Measurements from ENCODE around the gene DMBT1.

The DMBT1 gene
- total RNA-seq, result 0 to 0.11 (median 0) reads per million in 9 experiments

DNA sequence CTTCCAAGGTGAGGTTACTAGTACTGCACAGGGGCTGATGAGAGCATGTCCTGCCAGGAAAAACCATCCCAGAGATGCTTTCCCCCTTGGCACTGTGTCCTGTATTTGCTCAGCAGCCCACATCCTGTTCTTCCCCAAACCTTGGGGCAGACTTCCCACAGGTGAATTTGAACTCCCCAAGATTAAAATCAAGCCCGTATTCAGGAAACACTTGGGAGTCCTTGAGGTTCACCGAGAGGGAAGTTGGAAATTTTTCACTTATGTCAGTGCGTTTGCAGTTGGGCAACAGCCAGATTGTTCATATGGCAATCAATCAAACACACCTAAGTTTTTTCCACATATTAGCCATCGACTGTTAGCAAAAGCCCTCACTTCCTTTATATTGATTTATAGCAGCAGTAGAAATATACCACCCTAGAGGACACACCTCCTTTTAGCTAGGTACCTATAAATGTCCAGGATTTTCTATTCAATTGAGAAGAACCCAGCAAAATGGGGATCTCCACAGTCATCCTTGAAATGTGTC lies at the start of gene DMBT1:
TSS of gene DMBT1 (plus strand) at position 476 of the 526 bp plus-strand sequence. CDS start at position 493, 17 bp downstream.
- no peaks in the 10 kb centered on the region for H3K9me3 Mint-ChIP-seq
- no peaks in the 10 kb centered on the region for H3K36me3 Mint-ChIP-seq (ENCODE audit: insufficient read depth)
- H3K4me3 Mint-ChIP-seq, result no peak within 1 kb of the TSS
- H3K4me1 Mint-ChIP-seq (ENCODE audit: low read depth in 2 of 2), result peaks cover 26% of the 10 kb centered on the region in 2 donors
- H3K27ac Mint-ChIP-seq, result peak within 1 kb of the TSS in 1 of 2 donors; percentile 8
- no peak for ATAC-seq (replicated peaks)
- no peak for DNase-seq
- H3K27me3 Mint-ChIP-seq, result peaks cover 10 to 29% of the 10 kb centered on the region in 2 donors

DNA sequence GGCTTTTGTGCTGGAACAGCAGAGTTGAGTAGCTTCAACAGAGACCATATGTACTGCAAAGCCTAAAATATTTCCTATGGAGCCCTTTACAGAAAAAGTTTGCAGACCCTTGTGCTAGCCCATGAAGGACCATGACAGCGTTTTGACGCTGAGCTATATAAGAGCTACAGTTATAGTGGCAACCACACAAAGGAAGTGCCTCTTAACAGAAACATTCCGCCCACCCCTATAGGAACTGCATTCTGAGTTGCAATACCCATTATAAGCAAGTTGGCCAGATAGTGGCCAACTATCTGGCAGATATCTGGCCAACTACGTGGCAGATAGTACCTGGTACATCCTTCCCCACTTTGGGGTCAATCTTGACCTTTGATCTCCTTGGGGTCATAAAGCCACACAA lies 47.5 kb upstream of the DMBT1 start:
- no peak overlapping the region for H3K4me3 Mint-ChIP-seq
- no peak for DNase-seq
- no peak overlapping the region for H3K27ac Mint-ChIP-seq
- H3K4me1 Mint-ChIP-seq (ENCODE audit: low read depth in 2 of 2), result peaks cover 14 to 19% of the 10 kb centered on the region in 2 donors
- no peaks in the 10 kb centered on the region for H3K9me3 Mint-ChIP-seq
- peaks cover under 1 to 13% of the 10 kb centered on the region in 2 donors for H3K27me3 Mint-ChIP-seq
- peaks cover 4% of the 10 kb centered on the region for H3K36me3 Mint-ChIP-seq (ENCODE audit: insufficient read depth)
- ATAC-seq (replicated peaks), result no peak

DNA sequence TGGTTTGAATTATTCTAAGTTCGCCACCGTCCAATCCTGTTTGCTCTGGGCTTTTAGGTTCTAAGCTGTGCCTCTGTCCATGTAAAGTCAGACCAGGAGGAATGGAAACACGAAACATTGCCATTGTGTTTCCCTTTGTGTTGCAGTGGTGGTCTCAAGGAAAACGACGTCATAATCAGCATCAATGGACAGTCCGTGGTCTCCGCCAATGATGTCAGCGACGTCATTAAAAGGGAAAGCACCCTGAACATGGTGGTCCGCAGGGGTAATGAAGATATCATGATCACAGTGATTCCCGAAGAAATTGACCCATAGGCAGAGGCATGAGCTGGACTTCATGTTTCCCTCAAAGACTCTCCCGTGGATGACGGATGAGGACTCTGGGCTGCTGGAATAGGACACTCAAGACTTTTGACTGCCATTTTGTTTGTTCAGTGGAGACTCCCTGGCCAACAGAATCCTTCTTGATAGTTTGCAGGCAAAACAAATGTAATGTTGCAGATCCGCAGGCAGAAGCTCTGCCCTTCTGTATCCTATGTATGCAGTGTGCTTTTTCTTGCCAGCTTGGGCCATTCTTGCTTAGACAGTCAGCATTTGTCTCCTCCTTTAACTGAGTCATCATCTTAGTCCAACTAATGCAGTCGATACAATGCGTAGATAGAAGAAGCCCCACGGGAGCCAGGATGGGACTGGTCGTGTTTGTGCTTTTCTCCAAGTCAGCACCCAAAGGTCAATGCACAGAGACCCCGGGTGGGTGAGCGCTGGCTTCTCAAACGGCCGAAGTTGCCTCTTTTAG lies 46.3 kb upstream of the DMBT1 start:
- Mint-ChIP-seq H3K27ac (no peak overlapping the region), H3K36me3 (ENCODE audit: insufficient read depth) (peaks cover 4% of the 10 kb centered on the region), H3K9me3 (no peaks in the 10 kb centered on the region), H3K4me3 (no peak overlapping the region), H3K4me1 (ENCODE audit: low read depth in 2 of 2) (peaks cover 14 to 24% of the 10 kb centered on the region in 2 donors), H3K27me3 (peaks cover 4 to 5% of the 10 kb centered on the region in 2 donors)
- no peak for ATAC-seq (replicated peaks)
- no peak for DNase-seq

DNA sequence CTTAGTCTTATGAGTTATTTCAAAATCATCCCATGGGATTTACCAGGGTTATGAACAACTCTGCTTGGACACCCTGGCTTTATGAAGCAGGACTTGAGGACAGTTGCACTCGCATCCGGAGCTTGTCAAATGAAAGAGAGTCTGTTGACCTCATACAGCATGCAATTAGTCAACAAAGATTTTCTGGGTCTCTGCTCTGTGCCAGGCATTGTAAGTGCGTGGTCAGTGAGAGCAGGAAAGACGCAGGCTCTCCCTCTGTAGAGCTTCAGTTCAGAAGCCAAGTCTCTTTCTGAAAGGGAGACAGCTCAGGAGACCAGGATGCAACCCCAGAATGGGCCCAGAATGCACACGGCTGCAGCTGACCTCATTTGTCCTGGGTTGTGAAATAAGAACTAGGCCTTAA lies 45.5 kb upstream of the DMBT1 start:
- Mint-ChIP-seq H3K36me3 (ENCODE audit: insufficient read depth) (peaks cover 4% of the 10 kb centered on the region), H3K4me1 (ENCODE audit: low read depth in 2 of 2) (peaks cover 14 to 24% of the 10 kb centered on the region in 2 donors), H3K9me3 (no peaks in the 10 kb centered on the region), H3K27me3 (peaks cover 0 to 5% of the 10 kb centered on the region in 2 donors), H3K27ac (peak overlapping the region in 1 of 2 donors; percentile 28), H3K4me3 (peak overlapping the region in 1 of 2 donors; percentile 26)
- DNase-seq, result no peak
- no peak for ATAC-seq (replicated peaks)

DNA sequence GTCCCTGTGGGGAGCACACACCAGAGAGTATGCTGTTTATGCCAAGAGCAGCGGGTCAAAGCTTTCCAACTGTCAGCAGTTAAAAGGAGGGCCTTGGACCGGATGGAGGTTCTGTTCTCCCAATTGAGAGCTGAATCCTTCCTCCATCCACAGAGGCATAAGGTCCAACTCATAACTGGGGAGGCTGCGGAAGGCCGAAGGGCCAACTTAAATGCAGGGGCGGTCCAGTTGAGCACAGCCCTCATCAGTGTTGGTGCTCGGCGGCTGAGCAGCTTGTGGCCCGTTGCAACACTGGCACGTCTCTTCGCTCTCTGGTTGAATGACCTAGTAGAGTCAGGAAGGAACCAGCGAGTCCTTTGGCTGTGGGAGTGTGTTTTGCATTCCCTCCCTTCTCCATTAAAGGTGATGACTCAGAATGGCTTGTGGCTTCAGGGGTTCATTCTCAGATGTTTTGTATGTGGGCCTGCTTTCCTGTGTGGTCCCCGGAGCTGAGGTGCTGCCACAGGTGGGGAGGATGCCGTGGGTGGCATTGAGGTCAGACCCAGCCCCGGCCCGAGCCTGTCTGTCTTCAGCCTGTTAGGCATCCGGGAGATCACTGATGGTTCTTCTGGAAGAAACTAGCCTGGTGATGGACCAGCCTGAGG lies 44.8 kb upstream of the DMBT1 start:
- Mint-ChIP-seq H3K27me3 (peaks cover 0 to 7% of the 10 kb centered on the region in 2 donors), H3K36me3 (ENCODE audit: insufficient read depth) (peaks cover 4% of the 10 kb centered on the region), H3K27ac (peak overlapping the region; percentile 24 to 28), H3K4me1 (ENCODE audit: low read depth in 2 of 2) (peaks cover 14 to 24% of the 10 kb centered on the region in 2 donors), H3K4me3 (peak overlapping the region; percentile 26 to 50), H3K9me3 (no peaks in the 10 kb centered on the region)
- DNase-seq (peak; percentile 52 to 73 (median 71)), ATAC-seq (replicated peaks) (peak; percentile 97)

DNA sequence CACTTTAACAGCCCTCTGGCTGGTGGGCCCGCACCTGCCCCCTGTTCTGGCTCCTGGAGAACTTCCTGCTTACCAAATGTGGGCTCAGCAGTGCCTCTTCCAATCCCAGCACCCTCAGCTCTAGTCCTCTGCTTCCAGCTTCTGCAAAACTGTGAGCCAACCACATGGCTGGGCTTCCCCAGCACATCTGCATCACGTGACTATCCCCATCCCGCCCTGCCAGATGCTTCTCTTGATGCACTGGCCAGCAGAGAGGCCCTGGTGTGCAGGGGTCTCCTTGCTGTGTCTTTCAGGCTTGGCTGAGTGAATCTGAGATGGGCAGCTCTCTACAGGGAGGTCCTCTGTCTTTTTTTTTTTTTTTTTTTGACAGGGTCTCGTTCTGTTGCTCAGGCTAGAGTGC lies 43.8 kb upstream of the DMBT1 start:
- Mint-ChIP-seq H3K9me3 (no peaks in the 10 kb centered on the region), H3K4me3 (peak overlapping the region in 1 of 2 donors; percentile 48)
- DNase-seq, result no peak

DNA sequence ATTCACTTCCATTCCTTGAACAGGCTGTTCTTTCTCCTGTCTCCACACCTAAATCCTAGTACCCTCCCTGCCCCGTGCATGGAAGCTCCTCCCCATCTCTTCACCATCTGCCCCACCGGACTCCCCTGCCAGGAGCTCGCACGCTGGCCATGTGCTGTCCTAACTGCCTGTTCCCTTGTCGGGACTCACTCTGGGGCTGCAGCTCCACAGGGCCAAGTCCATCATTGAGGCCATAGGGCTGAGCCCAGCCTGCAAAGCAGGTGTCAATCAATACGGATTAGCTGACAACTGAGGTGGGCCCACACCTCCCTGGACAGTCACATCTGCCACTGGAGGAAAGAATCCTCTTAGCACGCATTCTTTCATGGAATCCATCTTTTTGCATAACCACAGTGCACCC lies 41.4 kb upstream of the DMBT1 start:
- H3K9me3 Mint-ChIP-seq, result no peaks in the 10 kb centered on the region
- no peak for DNase-seq
- ATAC-seq (replicated peaks), result no peak
- no peak overlapping the region for H3K27ac Mint-ChIP-seq
- peaks cover 4% of the 10 kb centered on the region for H3K36me3 Mint-ChIP-seq (ENCODE audit: insufficient read depth)
- peaks cover 0 to 17% of the 10 kb centered on the region in 2 donors for H3K27me3 Mint-ChIP-seq
- H3K4me3 Mint-ChIP-seq, result no peak overlapping the region
- H3K4me1 Mint-ChIP-seq (ENCODE audit: low read depth in 2 of 2), result peaks cover 14 to 26% of the 10 kb centered on the region in 2 donors

More for the DNA sequence above, 43.8 kb upstream of the DMBT1 start:
- H3K4me1 Mint-ChIP-seq (ENCODE audit: low read depth in 2 of 2), result peaks cover 14 to 26% of the 10 kb centered on the region in 2 donors
- no peak for ATAC-seq (replicated peaks)
- peaks cover 4% of the 10 kb centered on the region for H3K36me3 Mint-ChIP-seq (ENCODE audit: insufficient read depth)
- no peak overlapping the region for H3K27ac Mint-ChIP-seq
- peaks cover 0 to 12% of the 10 kb centered on the region in 2 donors for H3K27me3 Mint-ChIP-seq

DNA sequence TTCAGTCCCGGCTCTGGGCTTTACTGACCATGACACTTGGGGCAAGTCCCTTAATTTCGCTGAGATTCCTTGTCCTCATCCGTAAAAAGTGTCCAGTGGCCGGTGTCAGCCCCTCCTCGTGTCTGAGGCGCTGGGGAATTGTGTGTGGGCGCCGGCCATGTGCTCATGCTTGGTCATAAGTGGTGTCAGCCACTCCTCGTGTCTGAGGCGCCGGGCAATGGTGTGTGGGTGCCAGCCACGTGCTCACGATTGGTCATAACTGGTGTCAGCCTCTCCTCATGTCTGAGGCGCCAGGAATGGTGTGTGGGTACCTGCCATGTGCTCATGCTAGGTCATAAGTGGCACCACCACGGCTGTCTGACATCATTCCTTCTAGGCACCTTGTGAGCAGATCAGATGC lies 40.7 kb upstream of the DMBT1 start:
- Mint-ChIP-seq H3K27me3 (peaks cover 2 to 17% of the 10 kb centered on the region in 2 donors), H3K4me3 (no peak overlapping the region), H3K4me1 (ENCODE audit: low read depth in 2 of 2) (peaks cover 14 to 26% of the 10 kb centered on the region in 2 donors), H3K9me3 (no peaks in the 10 kb centered on the region), H3K36me3 (ENCODE audit: insufficient read depth) (peaks cover 4% of the 10 kb centered on the region), H3K27ac (no peak overlapping the region)
- DNase-seq (no peak), ATAC-seq (replicated peaks) (no peak)

DNA sequence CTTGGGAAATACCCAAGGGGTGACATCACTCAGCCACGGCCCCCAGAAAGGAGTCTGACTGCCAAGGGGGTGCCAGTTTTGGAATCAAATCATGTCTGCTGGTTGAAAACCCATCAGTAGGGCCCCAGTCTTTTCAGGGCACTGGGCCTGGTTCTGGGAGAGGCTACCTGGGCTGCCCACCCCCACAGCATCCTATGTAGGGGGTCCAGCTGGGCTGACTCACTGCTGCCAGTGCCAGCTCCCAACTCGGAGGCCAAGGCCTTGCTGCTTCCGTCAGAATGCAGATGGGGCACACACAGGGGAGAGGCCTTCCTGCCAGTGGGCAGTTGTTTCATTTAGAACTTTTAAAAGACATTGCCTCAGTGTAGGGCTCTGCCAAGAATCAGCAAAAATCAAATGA lies 39.5 kb upstream of the DMBT1 start:
- no peak for DNase-seq
- Mint-ChIP-seq H3K9me3 (no peaks in the 10 kb centered on the region), H3K4me3 (no peak overlapping the region)

DNA sequence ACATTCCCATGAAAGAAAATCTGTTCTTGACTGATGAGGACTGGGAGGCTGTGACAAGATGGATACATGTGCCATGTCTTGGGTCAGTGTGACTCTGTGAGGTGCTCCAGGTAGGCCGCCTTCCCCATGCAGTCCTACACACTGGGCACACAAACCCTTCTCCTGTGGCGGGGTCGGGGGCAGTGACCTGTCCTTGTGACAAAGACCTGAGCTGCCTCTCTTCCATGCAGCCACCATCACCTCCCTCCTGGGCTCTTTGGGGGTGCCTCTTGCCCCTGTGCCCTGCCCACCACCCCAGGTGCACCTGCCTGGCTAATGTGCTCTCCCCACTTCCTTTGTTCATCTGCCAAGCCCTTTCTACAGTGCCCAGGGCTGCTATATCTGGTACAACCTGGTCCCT lies 35.7 kb upstream of the DMBT1 start:
- Mint-ChIP-seq H3K4me1 (ENCODE audit: low read depth in 2 of 2) (peaks cover 0 to 14% of the 10 kb centered on the region in 2 donors), H3K27ac (no peak overlapping the region)

More for the DNA sequence above, 39.5 kb upstream of the DMBT1 start:
- Mint-ChIP-seq H3K4me1 (ENCODE audit: low read depth in 2 of 2) (peaks cover 8 to 21% of the 10 kb centered on the region in 2 donors), H3K27me3 (peaks cover 8 to 17% of the 10 kb centered on the region in 2 donors), H3K27ac (no peak overlapping the region), H3K36me3 (ENCODE audit: insufficient read depth) (peaks cover 6% of the 10 kb centered on the region)
- no peak for ATAC-seq (replicated peaks)

DNA sequence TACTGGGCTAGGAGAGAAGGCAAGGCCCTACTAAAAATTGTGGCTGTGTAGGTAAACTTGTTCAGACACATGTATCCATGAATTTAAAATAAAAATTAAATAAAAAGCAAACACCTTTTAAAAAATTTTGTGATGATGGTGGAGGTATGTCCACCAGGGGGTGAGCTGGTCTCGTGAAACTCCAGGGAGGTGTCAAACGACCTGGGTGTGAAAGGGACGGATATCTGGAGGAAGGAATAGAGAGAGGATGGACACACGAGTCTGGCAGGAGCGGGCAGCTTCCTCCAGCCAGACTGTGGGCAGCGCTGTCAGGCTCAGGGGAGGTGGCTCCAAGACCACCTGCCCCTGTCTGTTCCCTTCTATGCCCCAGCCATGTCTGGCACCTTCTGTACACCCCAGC lies 34.8 kb upstream of the DMBT1 start:
- Mint-ChIP-seq H3K4me1 (ENCODE audit: low read depth in 2 of 2) (peaks cover 0 to 12% of the 10 kb centered on the region in 2 donors), H3K36me3 (ENCODE audit: insufficient read depth) (peaks cover 6% of the 10 kb centered on the region), H3K4me3 (no peak overlapping the region), H3K9me3 (no peaks in the 10 kb centered on the region), H3K27ac (no peak overlapping the region), H3K27me3 (peaks cover 8 to 9% of the 10 kb centered on the region in 2 donors)
- ATAC-seq (replicated peaks) (peak; percentile 43), DNase-seq (peak in 2 of 3 experiments; percentile 9 to 29)

More for the DNA sequence above, 35.7 kb upstream of the DMBT1 start:
- Mint-ChIP-seq H3K4me3 (no peak overlapping the region), H3K36me3 (ENCODE audit: insufficient read depth) (peaks cover 6% of the 10 kb centered on the region), H3K27me3 (peaks cover 8 to 12% of the 10 kb centered on the region in 2 donors), H3K9me3 (no peaks in the 10 kb centered on the region)
- no peak for ATAC-seq (replicated peaks)
- no peak for DNase-seq

DNA sequence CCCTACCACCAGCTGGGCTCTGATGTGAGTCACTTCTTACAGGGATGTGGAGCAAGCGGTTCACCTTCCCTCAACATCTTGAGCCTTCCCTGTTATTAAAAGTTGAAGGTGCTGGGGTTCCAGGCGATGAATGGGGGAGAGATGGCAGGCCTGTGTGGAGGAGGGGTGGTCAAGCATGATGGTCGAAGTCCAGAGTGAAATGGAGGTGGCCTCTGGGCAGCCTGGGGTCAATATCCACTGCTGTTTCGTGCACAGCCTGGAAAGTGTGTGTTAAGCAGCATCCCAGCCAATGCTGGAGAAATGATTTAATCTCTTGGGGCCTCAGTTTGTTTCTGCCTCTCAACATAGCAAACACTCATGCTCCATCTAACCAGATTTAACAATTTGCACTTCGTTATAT lies 33.7 kb upstream of the DMBT1 start:
- Mint-ChIP-seq H3K36me3 (ENCODE audit: insufficient read depth) (peaks cover 6% of the 10 kb centered on the region), H3K9me3 (no peaks in the 10 kb centered on the region), H3K27me3 (peaks cover 8 to 9% of the 10 kb centered on the region in 2 donors), H3K27ac (no peak overlapping the region), H3K4me1 (ENCODE audit: low read depth in 2 of 2) (peaks cover 0 to 10% of the 10 kb centered on the region in 2 donors), H3K4me3 (no peak overlapping the region)
- no peak for ATAC-seq (replicated peaks)
- no peak for DNase-seq

DNA sequence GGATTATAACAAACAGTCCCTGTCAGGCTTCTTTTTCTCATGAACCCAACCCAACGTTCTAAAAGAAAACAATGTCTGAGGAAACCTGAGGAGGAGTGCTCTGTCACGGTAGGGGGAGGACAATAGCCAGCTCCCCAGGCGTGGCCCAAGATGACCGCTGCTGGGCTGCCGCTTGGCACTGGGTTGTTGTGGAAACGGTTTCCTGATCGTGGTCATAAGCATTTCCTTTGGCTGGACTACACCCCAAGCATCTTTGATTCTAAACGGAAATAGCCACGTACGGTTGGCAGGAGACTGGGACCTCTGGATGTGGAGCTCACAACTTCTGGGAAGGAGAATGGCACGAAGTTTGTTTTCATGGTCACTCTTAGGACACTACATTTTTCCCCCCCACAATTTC lies 30.4 kb upstream of the DMBT1 start:
- peaks cover 3 to 7% of the 10 kb centered on the region in 2 donors for H3K27me3 Mint-ChIP-seq
- peaks cover 0 to 7% of the 10 kb centered on the region in 2 donors for H3K4me1 Mint-ChIP-seq (ENCODE audit: low read depth in 2 of 2)
- H3K4me3 Mint-ChIP-seq, result no peak overlapping the region
- ATAC-seq (replicated peaks) (no peak), DNase-seq (no peak)
- peaks cover 4% of the 10 kb centered on the region for H3K36me3 Mint-ChIP-seq (ENCODE audit: insufficient read depth)
- no peaks in the 10 kb centered on the region for H3K9me3 Mint-ChIP-seq
- H3K27ac Mint-ChIP-seq, result no peak overlapping the region
